CD4-positive, CD25-positive, alpha-beta regulatory T cell (primary cell): ENCODE measurements around the gene MLLT3. TPM values are rescaled to one million over a fixed set of nuclear protein-coding genes. Genes with fewer than 3 reads are reported as not detected.

Experiments used
- ATAC-seq, 2 donors: fragments of 150-1000 bp; cut with Tn5 transposase; one replicate each; pipeline ENCODE4 v1.10.0; 2021; ENCODE audit warnings: low read depth in 2 of 2, moderate number of reproducible peaks in 2 of 2, moderate library complexity in 1 of 2
- DNase-seq, 3 donors: peaks; one replicate each; pipeline versions ENCODE4 v3.0.0 to v3.0.0-alpha.2; 2012 to 2022; ENCODE audit warnings: mixed read lengths in 1 of 3
- H3K27ac ChIP-seq: one replicate; pipeline ENCODE4 v1.7.0; 2013; ENCODE audit warnings: mild to moderate bottlenecking, low read length; ENCODE audit not compliant: insufficient read depth, poor library complexity, severe bottlenecking
- H3K27me3 ChIP-seq: one replicate; pipeline ENCODE4 v1.7.0; 2013; ENCODE audit warnings: low read length; ENCODE audit not compliant: control insufficient read depth, insufficient read depth
- H3K36me3 ChIP-seq: one replicate; pipeline ENCODE4 v1.7.0; 2013; ENCODE audit warnings: mild to moderate bottlenecking, low read length, moderate library complexity; ENCODE audit not compliant: control insufficient read depth, insufficient read depth
- H3K4me1 ChIP-seq: 2 replicates; pipeline ENCODE4 v1.7.0; 2013; ENCODE audit warnings: mild to moderate bottlenecking, low read length; ENCODE audit not compliant: insufficient read depth, control insufficient read depth, poor library complexity, severe bottlenecking
- H3K4me3 ChIP-seq: one replicate; pipeline ENCODE4 v1.7.0; 2013; ENCODE audit warnings: low read depth, mild to moderate bottlenecking, low read length, moderate library complexity
- H3K9me3 ChIP-seq, 2 experiments: 1 replicate in 1 of 2; 2 replicates in 1 of 2; pipeline ENCODE4 v1.7.0; 2013; ENCODE audit warnings: low read length in 2 of 2, mild to moderate bottlenecking in 1 of 2, moderate library complexity in 1 of 2; ENCODE audit not compliant: control insufficient read depth in 2 of 2
- H3K27ac Mint-ChIP-seq, 3 donors: one replicate each; pipeline ENCODE4 v1.8.0; 2020 to 2022; ENCODE audit warnings: mild to moderate bottlenecking in 3 of 3, mixed read lengths in 3 of 3, moderate library complexity in 2 of 3
- H3K27me3 Mint-ChIP-seq: one replicate; pipeline ENCODE4 v1.8.0; 2022; ENCODE audit warnings: mild to moderate bottlenecking, mixed read lengths
- H3K36me3 Mint-ChIP-seq: one replicate; pipeline ENCODE4 v1.8.0; 2020; ENCODE audit warnings: mixed read lengths
- H3K4me1 Mint-ChIP-seq, 4 donors: one replicate each; pipeline ENCODE4 v1.8.0; 2020 to 2022; ENCODE audit warnings: mixed read lengths in 4 of 4, mild to moderate bottlenecking in 1 of 4
- H3K4me3 Mint-ChIP-seq, 4 donors: one replicate each; pipeline ENCODE4 v1.8.0; 2020 to 2022; ENCODE audit warnings: mild to moderate bottlenecking in 4 of 4, mixed read lengths in 4 of 4, moderate library complexity in 3 of 4
- H3K9me3 Mint-ChIP-seq, 7 donors: one replicate each; pipeline ENCODE4 v1.8.0; 2020 to 2022; ENCODE audit warnings: mixed read lengths in 7 of 7, mild to moderate bottlenecking in 3 of 7, moderate library complexity in 2 of 7
- polyA plus RNA-seq, 4 donors: library from polyadenylated mRNA; unstranded; fragments of 300-500 nt; fragmentation: Illumina TruSeq; gene quantifications; one replicate each; pipeline ENCODE4 v1.2.3, GENCODE V29; 2021
- total RNA-seq: library from RNA; stranded (reverse); gene quantifications from one replicate; pipeline ENCODE4 v1.2.3, GENCODE V29; 2022

Gene MLLT3
- total and polyA plus RNA-seq, 5 donors from 2014 or later, result 37.6 to 63.2 (median 51.1) TPM

DNA sequence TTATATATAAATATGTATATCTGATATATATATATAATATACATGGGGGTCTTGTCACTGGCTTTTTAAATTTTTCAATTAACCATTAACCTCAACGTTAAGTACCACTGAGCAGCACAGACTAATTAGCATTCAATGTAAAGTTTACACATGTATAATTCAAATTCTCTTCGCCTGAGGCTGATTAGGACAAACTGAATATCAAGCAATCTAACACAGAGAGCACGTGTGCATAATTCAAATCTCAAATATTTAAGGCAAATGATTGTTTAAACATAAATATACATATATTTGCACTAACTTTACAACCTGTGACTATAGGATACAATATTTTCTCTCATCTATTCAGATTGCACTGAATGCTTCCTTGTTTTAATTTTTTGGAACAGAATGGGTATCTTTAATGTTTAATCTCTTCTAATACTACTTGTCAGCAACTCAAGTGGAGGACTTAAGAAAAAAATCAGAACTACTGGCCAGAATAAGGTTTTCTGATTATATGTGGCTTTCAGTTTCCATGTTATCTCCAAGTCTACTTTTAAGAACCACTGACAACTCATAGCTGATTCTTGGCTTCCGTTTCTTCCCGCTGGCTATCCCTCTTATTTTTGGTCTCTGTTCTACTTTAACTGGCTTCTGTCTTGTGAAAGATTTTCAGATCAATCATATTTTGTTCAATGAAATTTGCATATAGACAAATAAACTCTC is 204.8 kb downstream of the MLLT3 start:
- no peaks in the 10 kb centered on the region for H3K9me3 ChIP-seq
- peaks cover 11% of the 10 kb centered on the region for H3K36me3 ChIP-seq
- ATAC-seq, result no peak
- no peak for DNase-seq
- Mint-ChIP-seq H3K27ac (peak overlapping the region in 1 of 3 donors; percentile 50), H3K4me3 (peak overlapping the region in 1 of 4 donors; percentile 17), H3K4me1 (peaks cover 39 to 65% (median 48%) of the 10 kb centered on the region in 4 donors), H3K27me3 (no peaks in the 10 kb centered on the region), H3K36me3 (peaks cover 25% of the 10 kb centered on the region), H3K9me3 (peaks cover 0 to 1% (median 0%) of the 10 kb centered on the region in 7 donors)
- H3K27me3 ChIP-seq, result no peaks in the 10 kb centered on the region
- no peak overlapping the region for H3K27ac ChIP-seq
- no peaks in the 10 kb centered on the region for H3K4me1 ChIP-seq
- no peak overlapping the region for H3K4me3 ChIP-seq

DNA sequence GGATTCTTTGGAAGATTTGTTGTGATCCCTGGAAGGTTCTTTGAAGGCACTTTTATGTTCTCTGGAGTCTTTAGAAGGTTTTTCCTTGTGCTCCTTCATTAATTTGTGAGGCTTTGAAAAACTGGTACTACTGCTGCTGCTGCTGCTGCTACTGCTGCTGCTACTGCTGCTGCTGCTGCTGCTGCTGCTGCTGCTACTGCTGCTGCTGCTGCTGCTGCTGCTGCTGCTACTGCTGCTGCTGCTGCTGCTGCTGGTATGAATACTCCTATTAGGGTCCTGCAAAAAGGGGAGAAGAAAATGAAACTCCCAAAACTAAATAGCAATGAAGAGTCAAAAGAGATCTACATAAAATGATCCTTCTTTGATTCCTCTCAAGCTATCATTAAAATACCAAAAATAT is 208.1 kb downstream of the MLLT3 start:
- H3K27ac Mint-ChIP-seq, result peak overlapping the region; percentile 3 to 80 (median 13)
- peaks cover 46 to 76% (median 51%) of the 10 kb centered on the region in 4 donors for H3K4me1 Mint-ChIP-seq

DNA sequence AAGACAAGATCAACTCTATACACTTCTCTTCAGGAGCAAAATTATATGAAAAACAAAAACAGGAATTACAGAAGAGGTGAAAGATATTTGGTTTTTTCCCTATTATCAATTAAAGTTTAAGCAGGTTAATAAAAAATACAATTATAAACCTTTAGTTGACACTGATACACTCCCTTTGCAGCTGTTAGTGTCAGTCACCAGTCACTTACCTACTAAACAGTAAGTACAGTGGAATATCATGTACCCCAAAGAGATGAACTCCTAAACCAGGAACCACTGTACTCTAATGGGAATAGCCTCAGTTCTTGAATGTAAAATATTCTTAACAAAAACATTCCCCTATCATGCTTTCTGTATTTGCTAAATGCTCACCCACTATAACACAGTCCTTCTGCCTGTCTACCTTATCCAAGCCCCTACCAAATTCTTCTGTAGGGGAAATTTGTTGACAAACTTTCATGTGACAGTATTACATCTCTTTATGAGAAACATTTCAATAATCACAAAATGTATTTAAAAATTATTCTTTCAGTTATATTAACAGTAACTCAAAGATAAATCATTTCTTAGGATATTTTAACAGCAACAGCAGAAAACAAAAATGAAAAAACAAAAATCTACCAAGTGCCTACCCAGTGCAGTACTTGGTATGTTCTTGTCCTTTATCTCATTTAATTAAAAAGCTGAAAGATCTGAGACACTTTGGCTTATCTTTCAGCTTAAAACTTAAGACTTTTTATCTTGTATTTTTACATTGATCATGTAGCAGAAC is 212.8 kb downstream of the MLLT3 start:
- H3K36me3 ChIP-seq, result peaks cover 27% of the 10 kb centered on the region
- no peak for DNase-seq

More for the DNA sequence above, 208.1 kb downstream of the MLLT3 start:
- Histone ChIP-seq H3K27me3 (no peaks in the 10 kb centered on the region), H3K4me1 (peaks cover under 1% of the 10 kb centered on the region), H3K4me3 (no peak overlapping the region), H3K27ac (no peak overlapping the region), H3K36me3 (peaks cover 27% of the 10 kb centered on the region), H3K9me3 (no peaks in the 10 kb centered on the region)
- DNase-seq (no peak), ATAC-seq (no peak)
- H3K4me3 Mint-ChIP-seq, result no peak overlapping the region
- H3K27me3 Mint-ChIP-seq, result no peaks in the 10 kb centered on the region
- H3K9me3 Mint-ChIP-seq, result peaks cover 0 to 1% (median 0%) of the 10 kb centered on the region in 7 donors
- H3K36me3 Mint-ChIP-seq, result peaks cover 32% of the 10 kb centered on the region

DNA sequence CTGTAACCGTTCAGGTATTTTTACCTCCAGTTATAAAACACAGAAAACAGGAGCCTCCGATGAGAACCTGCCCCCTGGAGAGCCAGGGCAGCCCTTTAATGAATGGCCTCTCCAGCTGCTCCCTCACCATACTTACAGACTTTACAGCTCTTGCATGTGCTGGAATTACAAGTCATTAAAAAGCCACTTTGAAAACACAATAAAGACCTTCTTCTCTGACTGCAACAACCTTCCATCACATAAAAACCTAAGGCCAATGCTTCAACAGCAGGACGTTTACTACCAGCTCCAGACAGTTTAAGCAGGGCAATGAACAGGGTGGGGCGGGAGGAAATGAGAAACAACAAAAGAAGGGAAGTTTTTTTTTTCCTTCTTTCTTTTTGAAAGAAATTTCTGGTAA is 213.8 kb downstream of the MLLT3 start:
- H3K4me1 Mint-ChIP-seq, result peaks cover 34 to 85% (median 63%) of the 10 kb centered on the region in 4 donors
- Histone ChIP-seq H3K9me3 (no peaks in the 10 kb centered on the region), H3K36me3 (peaks cover 23% of the 10 kb centered on the region), H3K4me3 (peak overlapping the region; percentile 33), H3K4me1 (peaks cover 22% of the 10 kb centered on the region), H3K27ac (no peak overlapping the region), H3K27me3 (no peaks in the 10 kb centered on the region)
- ATAC-seq (no peak), DNase-seq (peak in 1 of 3 donors; percentile 26)
- no peaks in the 10 kb centered on the region for H3K9me3 Mint-ChIP-seq
- H3K27ac Mint-ChIP-seq, result peak overlapping the region; percentile 3 to 94 (median 45)
- H3K27me3 Mint-ChIP-seq, result no peaks in the 10 kb centered on the region
- H3K36me3 Mint-ChIP-seq, result peaks cover 43% of the 10 kb centered on the region
- peak overlapping the region in 3 of 4 donors; percentile 14 to 62 (median 56) for H3K4me3 Mint-ChIP-seq

More for the DNA sequence above, 212.8 kb downstream of the MLLT3 start:
- peak overlapping the region; percentile 33 for H3K4me3 ChIP-seq
- no peaks in the 10 kb centered on the region for H3K9me3 ChIP-seq
- H3K4me1 ChIP-seq, result peaks cover 13% of the 10 kb centered on the region
- H3K4me3 Mint-ChIP-seq, result peak overlapping the region in 3 of 4 donors; percentile 14 to 56 (median 50)
- no peak for ATAC-seq
- H3K27me3 ChIP-seq, result no peaks in the 10 kb centered on the region
- peak overlapping the region; percentile 45 to 94 (median 63) for H3K27ac Mint-ChIP-seq
- peaks cover 49% of the 10 kb centered on the region for H3K36me3 Mint-ChIP-seq
- no peaks in the 10 kb centered on the region for H3K27me3 Mint-ChIP-seq
- peaks cover 0 to 1% (median 0%) of the 10 kb centered on the region in 7 donors for H3K9me3 Mint-ChIP-seq
- H3K4me1 Mint-ChIP-seq, result peaks cover 39 to 85% (median 60%) of the 10 kb centered on the region in 4 donors
- H3K27ac ChIP-seq, result no peak overlapping the region

DNA sequence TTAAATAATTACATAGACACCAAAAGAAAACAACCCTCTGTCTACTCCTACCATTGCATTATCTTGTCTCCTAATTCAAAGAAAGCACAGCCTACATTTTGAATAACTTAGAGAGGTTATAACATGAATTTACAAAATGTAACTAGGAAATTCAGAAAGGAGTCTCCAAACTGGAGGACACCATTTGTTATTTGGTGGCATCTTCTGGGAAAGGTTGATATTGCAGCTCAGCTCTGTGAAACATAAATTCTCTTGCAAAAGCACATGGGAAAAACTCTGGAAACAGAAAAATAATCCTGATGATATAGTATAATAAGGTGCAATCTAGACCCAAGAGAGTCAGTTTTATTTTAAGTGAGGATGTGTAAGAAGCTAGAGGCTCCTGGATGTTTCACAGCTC is 215.3 kb downstream of the MLLT3 start:
- no peaks in the 10 kb centered on the region for H3K27me3 ChIP-seq
- no peaks in the 10 kb centered on the region for H3K27me3 Mint-ChIP-seq
- H3K9me3 Mint-ChIP-seq, result no peaks in the 10 kb centered on the region
- H3K4me1 Mint-ChIP-seq, result peaks cover 29 to 88% (median 66%) of the 10 kb centered on the region in 4 donors
- peaks cover 29% of the 10 kb centered on the region for H3K36me3 Mint-ChIP-seq
- no peak overlapping the region for H3K27ac ChIP-seq
- H3K36me3 ChIP-seq, result peaks cover 14% of the 10 kb centered on the region
- DNase-seq, result no peak
- H3K4me1 ChIP-seq, result peaks cover 32% of the 10 kb centered on the region
- peak overlapping the region; percentile 60 to 79 (median 73) for H3K27ac Mint-ChIP-seq
- no peak overlapping the region for H3K4me3 ChIP-seq
- ATAC-seq, result no peak
- no peak overlapping the region for H3K4me3 Mint-ChIP-seq
- no peaks in the 10 kb centered on the region for H3K9me3 ChIP-seq

DNA sequence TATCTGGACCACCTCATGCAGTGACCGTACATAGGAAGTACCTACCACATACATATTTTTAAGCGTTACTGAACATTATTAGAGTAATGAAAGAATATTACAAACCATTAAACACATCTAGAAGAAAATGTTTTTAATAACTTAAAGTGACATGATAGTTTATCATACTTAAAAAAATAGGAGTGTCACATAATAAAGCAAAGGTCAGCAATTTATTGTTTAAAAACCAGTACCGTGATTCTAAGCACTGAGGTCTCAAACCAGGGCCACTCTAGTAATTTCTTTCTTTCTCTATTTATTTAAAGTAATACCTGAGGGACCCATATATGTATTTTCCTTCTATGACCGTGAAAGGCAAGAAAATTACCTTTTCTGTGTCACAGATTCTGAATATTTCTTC is 216.0 kb downstream of the MLLT3 start:
- Mint-ChIP-seq H3K27ac (peak overlapping the region in 1 of 3 donors; percentile 70), H3K4me1 (peaks cover 27 to 90% (median 71%) of the 10 kb centered on the region in 4 donors)

DNA sequence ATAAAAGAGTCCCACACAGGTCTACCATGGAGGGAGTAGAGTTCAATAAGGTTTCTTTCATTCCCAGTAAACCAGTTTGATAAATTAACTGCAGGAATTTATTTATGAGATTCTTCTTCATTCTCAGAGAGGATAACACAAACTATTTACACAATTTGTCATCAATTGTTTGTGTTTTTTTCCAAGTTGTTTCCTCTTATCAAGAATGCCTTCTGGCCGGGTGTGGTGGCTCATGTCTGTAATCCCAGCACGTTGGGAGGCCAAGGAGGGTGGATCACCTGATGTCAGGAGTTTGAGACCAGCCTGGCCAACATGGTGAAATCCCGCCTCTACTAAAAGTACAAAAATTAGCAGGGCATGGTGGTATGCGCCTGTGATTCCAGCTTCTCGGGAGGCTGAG is 216.7 kb downstream of the MLLT3 start:
- Histone ChIP-seq H3K27ac (no peak overlapping the region), H3K4me1 (peaks cover 32% of the 10 kb centered on the region), H3K36me3 (peaks cover 4% of the 10 kb centered on the region), H3K4me3 (no peak overlapping the region), H3K27me3 (no peaks in the 10 kb centered on the region), H3K9me3 (no peaks in the 10 kb centered on the region)
- peaks cover 26 to 89% (median 74%) of the 10 kb centered on the region in 4 donors for H3K4me1 Mint-ChIP-seq
- DNase-seq (no peak), ATAC-seq (no peak)
- H3K9me3 Mint-ChIP-seq, result peaks cover 0 to 2% (median 0%) of the 10 kb centered on the region in 7 donors
- peak overlapping the region in 2 of 3 donors; percentile 59 to 70 for H3K27ac Mint-ChIP-seq
- H3K4me3 Mint-ChIP-seq, result no peak overlapping the region
- H3K36me3 Mint-ChIP-seq, result peaks cover 27% of the 10 kb centered on the region
- H3K27me3 Mint-ChIP-seq, result no peaks in the 10 kb centered on the region

More for the DNA sequence above, 216.0 kb downstream of the MLLT3 start:
- Histone ChIP-seq H3K4me1 (peaks cover 32% of the 10 kb centered on the region), H3K27me3 (no peaks in the 10 kb centered on the region), H3K27ac (no peak overlapping the region), H3K36me3 (peaks cover 8% of the 10 kb centered on the region), H3K9me3 (no peaks in the 10 kb centered on the region), H3K4me3 (no peak overlapping the region)
- Mint-ChIP-seq H3K4me3 (no peak overlapping the region), H3K36me3 (peaks cover 31% of the 10 kb centered on the region), H3K27me3 (no peaks in the 10 kb centered on the region), H3K9me3 (no peaks in the 10 kb centered on the region)
- ATAC-seq, result no peak
- DNase-seq, result no peak
